Neuronal stem cell (in vitro differentiated cells): ENCODE results near the gene HDAC7.

Source experiments
- DNase-seq: peaks from one replicate; pipeline ENCODE4 v3.0.0-alpha.2; 2013; ENCODE audit warnings: low spot score
- H2AFZ ChIP-seq: one replicate; pipeline ENCODE4 v1.6.1; 2013; ENCODE audit warnings: mild to moderate bottlenecking, low read length, inconsistent platforms
- H2AK5ac ChIP-seq: 2 replicates; pipeline ENCODE4 v1.6.1; 2013; ENCODE audit warnings: low read depth, mild to moderate bottlenecking, inconsistent platforms, low read length, moderate library complexity, mixed read lengths
- H2BK120ac ChIP-seq: 2 replicates; pipeline ENCODE4 v1.6.1; 2013; ENCODE audit warnings: low read depth, mild to moderate bottlenecking, inconsistent platforms, low read length, moderate library complexity, mixed read lengths
- H2BK12ac ChIP-seq: one replicate; pipeline ENCODE4 v1.6.1; 2013; ENCODE audit warnings: low read length, inconsistent platforms
- H2BK15ac ChIP-seq: 2 replicates; pipeline ENCODE4 v1.6.1; 2013; ENCODE audit warnings: mild to moderate bottlenecking, low read length, inconsistent platforms, mixed read lengths
- H2BK5ac ChIP-seq: one replicate; pipeline ENCODE4 v1.6.1; 2013; ENCODE audit warnings: inconsistent platforms, mild to moderate bottlenecking, low read length, moderate library complexity
- H3K14ac ChIP-seq: one replicate; pipeline ENCODE4 v1.6.1; 2013; ENCODE audit warnings: low read length, inconsistent platforms
- H3K18ac ChIP-seq: 2 replicates; pipeline ENCODE4 v1.6.1; 2013; ENCODE audit warnings: low read length, inconsistent platforms
- H3K23ac ChIP-seq: 2 replicates; pipeline ENCODE4 v1.6.1; 2013; ENCODE audit warnings: low read depth, mild to moderate bottlenecking, mixed read lengths, low read length, inconsistent platforms; ENCODE audit not compliant: poor library complexity
- H3K27ac ChIP-seq: replicated peaks from 3 replicates; pipeline ENCODE4 v1.5.1; 2013; ENCODE audit warnings: low read length, inconsistent platforms
- H3K27me3 ChIP-seq, 3 experiments: 2 replicates each; pipeline ENCODE4 v1.6.1; 2013; ENCODE audit warnings: low read length in 3 of 3, mild to moderate bottlenecking in 2 of 3, inconsistent platforms in 1 of 3, low read depth in 1 of 3, mixed read lengths in 1 of 3, moderate library complexity in 1 of 3; ENCODE audit not compliant: control insufficient read depth in 3 of 3, insufficient read depth in 3 of 3
- H3K36me3 ChIP-seq, 2 donors: replicated peaks in 1 of 2; 2 replicates each; pipeline ENCODE4 v1.6.1; 2013; ENCODE audit warnings: low read length in 2 of 2; ENCODE audit not compliant: control insufficient read depth in 2 of 2, insufficient read depth in 2 of 2
- H3K4ac ChIP-seq: 2 replicates; pipeline ENCODE4 v1.6.1; 2013; ENCODE audit warnings: inconsistent platforms, mild to moderate bottlenecking, low read length, moderate library complexity
- H3K4me1 ChIP-seq, 2 donors: 1 replicate in 1 of 2; 2 replicates in 1 of 2; pipeline ENCODE4 v1.6.1; 2013; ENCODE audit warnings: low read length in 2 of 2, low read depth in 1 of 2; ENCODE audit not compliant: control insufficient read depth in 2 of 2, insufficient read depth in 1 of 2
- H3K4me2 ChIP-seq: one replicate; pipeline ENCODE4 v1.6.1; 2013; ENCODE audit warnings: mild to moderate bottlenecking, low read length, inconsistent platforms; ENCODE audit not compliant: insufficient read depth, poor library complexity, severe bottlenecking
- H3K4me3 ChIP-seq, 2 donors: 2 replicates each; pipeline ENCODE4 v1.5.1; 2013; ENCODE audit warnings: low read length in 2 of 2, mild to moderate bottlenecking in 2 of 2, inconsistent platforms in 1 of 2, moderate library complexity in 1 of 2
- H3K79me1 ChIP-seq: one replicate; pipeline ENCODE4 v1.6.1; 2013; ENCODE audit warnings: low read depth, mild to moderate bottlenecking, inconsistent platforms, low read length, moderate library complexity
- H3K9ac ChIP-seq: one replicate; pipeline ENCODE4 v1.6.1; 2013; ENCODE audit warnings: mild to moderate bottlenecking, low read depth, low read length, inconsistent platforms; ENCODE audit not compliant: poor library complexity
- H3K9me3 ChIP-seq, 2 donors: replicated peaks in 1 of 2; 2 replicates each; pipeline versions ENCODE3 to v1.6.1; 2013; ENCODE audit warnings: low read length in 2 of 2, mild to moderate bottlenecking in 2 of 2, inconsistent platforms in 1 of 2, low read depth in 1 of 2, mixed read lengths in 1 of 2, moderate library complexity in 1 of 2; ENCODE audit not compliant: control insufficient read depth in 2 of 2, insufficient read depth in 1 of 2
- H4K8ac ChIP-seq: one replicate; pipeline ENCODE4 v1.6.1; 2013; ENCODE audit warnings: low read depth, mild to moderate bottlenecking, inconsistent platforms, low read length, moderate library complexity
- H4K91ac ChIP-seq: one replicate; pipeline ENCODE4 v1.6.1; 2013; ENCODE audit warnings: low read length, low read depth, mild to moderate bottlenecking, inconsistent platforms; ENCODE audit not compliant: poor library complexity
- WGBS, 2 donors: extraction: QIAGEN DNeasy Blood & Tissue Kit; methylation state at CpG; one replicate each; pipeline ENCODE4 v1.1.7; 2013; ENCODE audit warnings: missing lambda C conversion rate in 2 of 2, mixed read lengths in 1 of 2; ENCODE audit not compliant: insufficient read length in 2 of 2, insufficient replicate concordance in 1 of 2; ENCODE audit errors: extremely low coverage in 2 of 2; 5-methylcytosine and 5-hydroxymethylcytosine counted together

Gene HDAC7

GRCh38 chr12:47747596-47748506 is 71.9 kb downstream of the HDAC7 start:
- no peaks in the 10 kb centered on the region for H3K27me3 ChIP-seq
- H3K79me1 ChIP-seq, result no peaks in the 10 kb centered on the region
- DNase-seq, result no peak
- no peaks in the 10 kb centered on the region for H3K36me3 ChIP-seq
- H2BK12ac ChIP-seq, result no peak overlapping the region
- H3K23ac ChIP-seq, result no peak overlapping the region
- peaks cover 0 to 13% of the 10 kb centered on the region in 2 donors for H3K4me1 ChIP-seq
- H3K27ac ChIP-seq, result no peak overlapping the region
- H2AK5ac ChIP-seq, result peak overlapping the region; percentile 18
- no peak overlapping the region for H2BK15ac ChIP-seq
- peak overlapping the region; percentile 73 for H3K9ac ChIP-seq
- no peaks in the 10 kb centered on the region for H3K9me3 ChIP-seq
- H3K4me2 ChIP-seq, result no peak overlapping the region
- peak overlapping the region; percentile 43 for H3K14ac ChIP-seq
- no peak overlapping the region for H3K4ac ChIP-seq
- no peak overlapping the region for H2AFZ ChIP-seq
- H3K4me3 ChIP-seq, result no peak overlapping the region
- H4K8ac ChIP-seq, result no peak overlapping the region
- no peak overlapping the region for H4K91ac ChIP-seq
- H2BK120ac ChIP-seq, result no peak overlapping the region
- H2BK5ac ChIP-seq, result no peak overlapping the region
- no CpG with 5 or more reads among the region's 14 CpGs for WGBS, 2 donors
- no peak overlapping the region for H3K18ac ChIP-seq

GRCh38 chr12:47747126-47747525 is 72.6 kb downstream of the HDAC7 start:
- no CpG with 5 or more reads among the region's 4 CpGs for WGBS, 2 donors
- Histone ChIP-seq H4K91ac (no peak overlapping the region), H3K18ac (no peak overlapping the region), H4K8ac (no peak overlapping the region), H3K9me3 (no peaks in the 10 kb centered on the region), H2BK15ac (no peak overlapping the region), H3K79me1 (no peaks in the 10 kb centered on the region), H3K4me1 (peaks cover 0 to 13% of the 10 kb centered on the region in 2 donors), H3K14ac (no peak overlapping the region), H2AFZ (no peak overlapping the region), H3K36me3 (no peaks in the 10 kb centered on the region), H3K4me3 (no peak overlapping the region), H3K27ac (no peak overlapping the region), H2BK5ac (no peak overlapping the region), H2AK5ac (peak overlapping the region; percentile 18), H2BK12ac (no peak overlapping the region), H3K27me3 (no peaks in the 10 kb centered on the region), H3K23ac (no peak overlapping the region), H2BK120ac (no peak overlapping the region), H3K4me2 (no peak overlapping the region), H3K9ac (no peak overlapping the region), H3K4ac (no peak overlapping the region)
- DNase-seq, result no peak

DNA sequence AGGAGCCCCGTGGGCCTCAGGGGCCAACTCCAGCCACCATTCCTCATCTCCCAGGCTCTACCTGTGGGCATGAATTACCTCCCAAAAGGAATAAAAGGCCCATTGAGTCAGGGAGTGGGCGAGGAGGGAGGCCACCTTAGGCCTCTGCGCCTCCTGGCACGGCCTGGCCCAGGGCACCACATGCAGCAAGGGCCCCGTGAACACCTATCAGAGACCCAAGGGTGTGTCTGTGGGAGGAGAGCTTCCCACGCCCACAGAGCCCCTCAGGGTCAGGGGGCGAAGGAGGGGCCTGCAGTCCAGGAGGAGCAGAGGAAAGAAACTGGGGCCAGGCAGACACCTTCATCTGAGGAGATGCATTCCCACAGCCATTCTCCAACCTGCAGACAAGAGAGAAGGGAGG is 73.2 kb downstream of the HDAC7 start:
- Histone ChIP-seq H3K4me3 (no peak overlapping the region), H2AFZ (no peak overlapping the region), H3K27me3 (no peaks in the 10 kb centered on the region), H3K4ac (no peak overlapping the region), H2BK12ac (no peak overlapping the region), H2BK120ac (no peak overlapping the region), H3K23ac (no peak overlapping the region), H3K36me3 (no peaks in the 10 kb centered on the region), H3K27ac (no peak overlapping the region), H3K9me3 (no peaks in the 10 kb centered on the region), H3K14ac (peak overlapping the region; percentile 58), H3K4me2 (no peak overlapping the region), H2AK5ac (peak overlapping the region; percentile 34), H3K9ac (no peak overlapping the region), H2BK15ac (peak overlapping the region; percentile 5), H3K18ac (peak overlapping the region; percentile 8), H2BK5ac (no peak overlapping the region), H3K4me1 (peaks cover 0 to 13% of the 10 kb centered on the region in 2 donors), H4K91ac (no peak overlapping the region), H3K79me1 (no peaks in the 10 kb centered on the region), H4K8ac (no peak overlapping the region)
- WGBS, 2 donors, result no CpG with 5 or more reads among the region's 7 CpGs
- DNase-seq, result no peak

DNA sequence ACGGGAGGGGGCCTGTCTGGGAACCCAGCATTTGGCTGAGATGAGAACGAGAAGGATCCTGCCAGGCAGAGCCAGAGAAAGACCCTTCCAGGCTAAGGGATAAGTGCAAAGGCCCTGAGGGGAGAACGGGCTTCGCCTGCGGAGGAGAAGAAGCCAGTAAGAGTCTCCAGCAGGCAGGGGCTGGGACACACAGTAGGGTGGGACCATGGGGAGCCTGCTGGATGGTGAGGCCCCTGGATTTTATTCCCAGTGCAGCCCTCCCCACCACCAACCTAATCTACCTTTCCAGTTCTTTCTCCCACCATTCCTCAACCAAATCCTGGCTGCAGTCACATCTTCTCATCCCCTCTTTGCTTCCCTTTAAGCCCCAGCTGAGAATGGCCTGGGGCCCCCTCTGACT is 73.6 kb downstream of the HDAC7 start:
- Histone ChIP-seq H2BK15ac (peak overlapping the region; percentile 5), H3K9me3 (no peaks in the 10 kb centered on the region), H2BK5ac (no peak overlapping the region), H3K9ac (no peak overlapping the region), H2BK12ac (no peak overlapping the region), H3K27me3 (no peaks in the 10 kb centered on the region), H3K4me1 (peaks cover 0 to 14% of the 10 kb centered on the region in 2 donors), H3K79me1 (no peaks in the 10 kb centered on the region), H3K18ac (no peak overlapping the region), H3K4me3 (no peak overlapping the region), H3K14ac (no peak overlapping the region), H3K36me3 (no peaks in the 10 kb centered on the region), H3K23ac (no peak overlapping the region), H4K8ac (no peak overlapping the region), H3K27ac (no peak overlapping the region), H2AFZ (no peak overlapping the region), H2BK120ac (no peak overlapping the region), H4K91ac (no peak overlapping the region), H2AK5ac (peak overlapping the region; percentile 34), H3K4me2 (no peak overlapping the region), H3K4ac (no peak overlapping the region)
- no CpG with 5 or more reads among the region's 5 CpGs for WGBS, 2 donors
- DNase-seq, result no peak
